ENCODE data around the gene WWOX.

Gene WWOX

GRCh38 chr16:78278056-78278450 lies 178.6 kb downstream of the WWOX start:
- DNase-seq = no peak

- no peak for DNase-seq
These were observed 181.7 kb downstream of the WWOX start for GRCh38 chr16:78281115-78281514.

GRCh38 chr16:78283548-78284251 lies 184.2 kb downstream of the WWOX start:
- no peak for DNase-seq

GRCh38 chr16:78284326-78284725 lies 184.9 kb downstream of the WWOX start:
- DNase-seq = no peak

- DNase-seq = no peak
These were observed 185.5 kb downstream of the WWOX start for GRCh38 chr16:78284957-78285434.

GRCh38 chr16:78285437-78285922 lies 186.0 kb downstream of the WWOX start:
- no peak for DNase-seq

- no peak for DNase-seq
These were observed 186.6 kb downstream of the WWOX start for GRCh38 chr16:78286065-78286464.

GRCh38 chr16:78288888-78289287 lies 189.4 kb downstream of the WWOX start:
- no peak for DNase-seq

GRCh38 chr16:78289373-78289772 lies 189.9 kb downstream of the WWOX start:
- no peak for DNase-seq

- DNase-seq = no peak
These were observed 190.4 kb downstream of the WWOX start for GRCh38 chr16:78289844-78290277.

GRCh38 chr16:78290395-78290794 lies 190.9 kb downstream of the WWOX start:
- no peak for DNase-seq

- DNase-seq = no peak
These were observed 191.6 kb downstream of the WWOX start for GRCh38 chr16:78290872-78291591.

- DNase-seq = no peak
These were observed 192.2 kb downstream of the WWOX start for GRCh38 chr16:78291604-78292003.

GRCh38 chr16:78292086-78292843 lies 192.8 kb downstream of the WWOX start:
- no peak for DNase-seq

- no peak for DNase-seq
These were observed 193.5 kb downstream of the WWOX start for GRCh38 chr16:78292844-78293380.

- DNase-seq = no peak
These were observed 195.2 kb downstream of the WWOX start for GRCh38 chr16:78294538-78295225.

- DNase-seq = no peak
These were observed 197.7 kb downstream of the WWOX start for GRCh38 chr16:78297066-78297666.

GRCh38 chr16:78298986-78299385 lies 199.5 kb downstream of the WWOX start:
- no peak for DNase-seq

- DNase-seq = no peak
These were observed 201.0 kb downstream of the WWOX start for GRCh38 chr16:78300469-78300868.

GRCh38 chr16:78303946-78304345 lies 204.5 kb downstream of the WWOX start:
- no peak for DNase-seq

- DNase-seq = no peak
These were observed 206.9 kb downstream of the WWOX start for GRCh38 chr16:78306361-78306760.

All from NCI-H446 (cell line).